ENCODE data around the gene MPV17. TPM values are rescaled to one million over a fixed set of nuclear protein-coding genes. Genes with fewer than 3 reads are reported as not detected.
A peak's percentile ranks its signal among the peaks of the same experiment; 100 is the strongest.

Gene MPV17
- total and polyA plus RNA-seq, 2 of the 13 experiments (the other 11 are each of a cell fraction or from before 2014, with no cell fraction given): 48.9 to 129 TPM

GRCh38 chr2:27320958-27321543 is 1.8 kb downstream of the MPV17 start (continued):
- no peak for TF ChIP-seq SNAPC5 (CRISPR knock-in tag; IDR thresholded peaks at IDR 0.05; ENCODE audit: borderline replicate concordance)
- TF ChIP-seq ZNF780A (CRISPR knock-in tag; IDR thresholded peaks at IDR 0.05): no peak
- peak; percentile 24; the same call in 1 of the 2 replicates for TF ChIP-seq RFXAP (CRISPR knock-in tag; IDR thresholded peaks at IDR 0.05; ENCODE audit: borderline replicate concordance)
- no peak for TF ChIP-seq NPAS2 (CRISPR knock-in tag; IDR thresholded peaks at IDR 0.05; ENCODE audit: borderline replicate concordance)
- TF ChIP-seq SPEN (CRISPR knock-in tag; IDR thresholded peaks at IDR 0.05; ENCODE audit: low read depth): peak; percentile 93
- no peak for TF ChIP-seq KLF13 (CRISPR knock-in tag; IDR thresholded peaks at IDR 0.05)
- TF ChIP-seq SIX4 (CRISPR knock-in tag; IDR thresholded peaks at IDR 0.05): peak; percentile 83
- TF ChIP-seq ZNF577 (CRISPR knock-in tag; IDR thresholded peaks at IDR 0.05; ENCODE audit: borderline replicate concordance, low read depth): no peak
- TF ChIP-seq CREM (IDR thresholded peaks at IDR 0.05): peak; percentile 81
- no peak for TF ChIP-seq CREM (CRISPR knock-in tag; IDR thresholded peaks at IDR 0.05)
- TF ChIP-seq SAP130 (CRISPR knock-in tag; IDR thresholded peaks at IDR 0.05; ENCODE audit: low read depth): peak; percentile 99
- no peak for TF ChIP-seq NR2F2 (IDR thresholded peaks at IDR 0.05; ENCODE audit: borderline replicate concordance, low read depth)
- 0 out of 2 replicates have a peak, but pooled peaks have one; percentile 60 for TF ChIP-seq SRY (CRISPR knock-in tag; IDR thresholded peaks at IDR 0.05)
- TF ChIP-seq ZNF205 (CRISPR knock-in tag; IDR thresholded peaks at IDR 0.05): peak; percentile 79; the same call in 1 of the 2 replicates
- TF ChIP-seq FOSL1 (CRISPR knock-in tag; IDR thresholded peaks at IDR 0.05; ENCODE audit: borderline replicate concordance): peak; percentile 99
- TF ChIP-seq ZZZ3 (CRISPR knock-in tag; IDR thresholded peaks at IDR 0.05; ENCODE audit: borderline replicate concordance): peak; percentile 60; the same call in 1 of the 2 replicates
- TF ChIP-seq SP5 (CRISPR knock-in tag; IDR thresholded peaks at IDR 0.05; ENCODE audit: borderline replicate concordance, low read depth): no peak; the same call in 1 of the 2 replicates
- peak; percentile 57; the same call in 1 of the 2 replicates for TF ChIP-seq ZNF335 (CRISPR knock-in tag; IDR thresholded peaks at IDR 0.05)
- no peak for TF ChIP-seq BHLHE40 (IDR thresholded peaks at IDR 0.05; ENCODE audit: low read length)
- TF ChIP-seq MTF1 (CRISPR knock-in tag; IDR thresholded peaks at IDR 0.05): no peak
- TF ChIP-seq FIP1L1 (IDR thresholded peaks at IDR 0.05; ENCODE audit: borderline replicate concordance, insufficient read depth, low read depth, low read length): no peak
- peak; percentile 81; the same call in 1 of the 2 replicates for TF ChIP-seq AHR (CRISPR knock-in tag; IDR thresholded peaks at IDR 0.05)
- TF ChIP-seq ZIK1 (CRISPR knock-in tag; IDR thresholded peaks at IDR 0.05; ENCODE audit: borderline replicate concordance, low read depth): peak; percentile 88; the same call in 1 of the 2 replicates
- peak; percentile 41; the same call in 1 of the 2 replicates for TF ChIP-seq ZFP37 (CRISPR knock-in tag; IDR thresholded peaks at IDR 0.05; ENCODE audit: borderline replicate concordance)
- peak; percentile 65 for TF ChIP-seq ZEB1 (IDR thresholded peaks at IDR 0.05; ENCODE audit: insufficient replicate concordance, low read depth)
- no peak for TF ChIP-seq ZFP82 (CRISPR knock-in tag; IDR thresholded peaks at IDR 0.05; ENCODE audit: borderline replicate concordance)
- no peak for TF ChIP-seq MTF2 (CRISPR knock-in tag; IDR thresholded peaks at IDR 0.05; ENCODE audit: borderline replicate concordance)
- TF ChIP-seq CENPBD1 (CRISPR knock-in tag; IDR thresholded peaks at IDR 0.05; ENCODE audit: borderline replicate concordance, low read depth): no peak
- no peak for TF ChIP-seq SNAI1 (CRISPR knock-in tag; IDR thresholded peaks at IDR 0.05; ENCODE audit: borderline replicate concordance)
- TF ChIP-seq MYPOP (CRISPR knock-in tag; IDR thresholded peaks at IDR 0.05): peak; percentile 65; the same call in 1 of the 2 replicates
- TF ChIP-seq JARID2 (CRISPR knock-in tag; IDR thresholded peaks at IDR 0.05; ENCODE audit: insufficient replicate concordance): no peak
- 0 out of 2 replicates have a peak, but pooled peaks have one; percentile 13 for TF ChIP-seq MAFF (IDR thresholded peaks at IDR 0.05; ENCODE audit: low read depth, low read length)

Measured in HepG2 (cell line).